Epithelial cell of esophagus (primary cell): ENCODE data around the gene RAB11FIP2.

Experiments
- DNase-seq: peaks from one replicate; pipeline ENCODE4 v3.0.0; 2010; ENCODE audit warnings: low read depth
- H3K4me3 ChIP-seq: 2 replicates; pipeline ENCODE4 v1.5.1; 2011; ENCODE audit warnings: mild to moderate bottlenecking, low read length, control low read depth
- TF ChIP-seq, protein P1 (sequence below): IDR thresholded peaks from 2 replicates; pipeline ENCODE4 v1.5.1; 2011; ENCODE audit warnings: low read depth, mild to moderate bottlenecking, low read length, control low read depth, inconsistent platforms; ENCODE audit not compliant: insufficient read depth; ENCODE audit errors: missing control alignments

The RAB11FIP2 gene

DNA sequence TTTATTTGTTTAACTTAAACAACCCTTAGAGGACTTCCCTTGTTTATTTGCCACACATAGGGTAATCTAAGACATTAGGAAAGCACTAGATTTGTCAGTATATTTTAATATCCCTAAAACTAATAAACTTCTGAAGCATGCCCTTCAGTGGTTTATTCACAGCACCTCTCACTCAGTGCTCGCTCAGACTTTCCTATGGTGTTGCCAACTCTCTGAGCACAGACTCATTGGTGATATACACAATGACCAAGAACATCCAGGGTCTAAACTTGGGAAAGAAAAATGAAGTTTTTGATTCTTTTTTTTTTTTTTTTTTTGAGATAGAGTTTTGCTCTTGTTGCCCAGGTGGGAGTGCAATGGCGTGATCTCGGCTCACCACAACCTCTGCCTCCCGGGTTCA, 82.2 kb downstream of the RAB11FIP2 start:
- TF ChIP-seq, protein P1, sequence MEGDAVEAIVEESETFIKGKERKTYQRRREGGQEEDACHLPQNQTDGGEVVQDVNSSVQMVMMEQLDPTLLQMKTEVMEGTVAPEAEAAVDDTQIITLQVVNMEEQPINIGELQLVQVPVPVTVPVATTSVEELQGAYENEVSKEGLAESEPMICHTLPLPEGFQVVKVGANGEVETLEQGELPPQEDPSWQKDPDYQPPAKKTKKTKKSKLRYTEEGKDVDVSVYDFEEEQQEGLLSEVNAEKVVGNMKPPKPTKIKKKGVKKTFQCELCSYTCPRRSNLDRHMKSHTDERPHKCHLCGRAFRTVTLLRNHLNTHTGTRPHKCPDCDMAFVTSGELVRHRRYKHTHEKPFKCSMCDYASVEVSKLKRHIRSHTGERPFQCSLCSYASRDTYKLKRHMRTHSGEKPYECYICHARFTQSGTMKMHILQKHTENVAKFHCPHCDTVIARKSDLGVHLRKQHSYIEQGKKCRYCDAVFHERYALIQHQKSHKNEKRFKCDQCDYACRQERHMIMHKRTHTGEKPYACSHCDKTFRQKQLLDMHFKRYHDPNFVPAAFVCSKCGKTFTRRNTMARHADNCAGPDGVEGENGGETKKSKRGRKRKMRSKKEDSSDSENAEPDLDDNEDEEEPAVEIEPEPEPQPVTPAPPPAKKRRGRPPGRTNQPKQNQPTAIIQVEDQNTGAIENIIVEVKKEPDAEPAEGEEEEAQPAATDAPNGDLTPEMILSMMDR = no peak
- DNase-seq = no peak
- H3K4me3 ChIP-seq = no peak overlapping the region

- peak; percentile 21 for DNase-seq
- TF ChIP-seq, protein P1 = no peak
- no peak overlapping the region for H3K4me3 ChIP-seq
Measured at GRCh38 chr10:117960345-117960935, 86.3 kb downstream of the RAB11FIP2 start.

DNA sequence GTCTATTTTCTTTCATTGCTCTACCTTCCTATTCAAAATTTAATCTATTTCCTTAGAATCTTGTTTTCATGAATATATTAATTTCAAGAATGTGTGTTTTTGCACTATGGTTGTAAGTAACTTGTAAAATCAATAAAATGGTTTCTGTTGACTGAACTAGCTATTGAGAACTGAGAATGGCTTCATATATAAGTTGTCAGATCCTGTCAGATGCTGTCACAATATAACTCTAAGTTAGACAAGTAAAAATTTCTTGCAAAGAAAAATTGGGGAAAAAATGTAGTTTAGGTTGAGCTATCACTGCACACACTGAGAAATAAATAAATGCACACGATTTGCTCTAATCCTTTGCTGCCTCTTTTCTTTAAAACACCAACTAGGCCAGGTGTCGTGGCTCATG, 89.8 kb downstream of the RAB11FIP2 start:
- no peak overlapping the region for H3K4me3 ChIP-seq
- TF ChIP-seq, protein P1 = no peak
- no peak for DNase-seq

GRCh38 chr10:117955176-117955575, 91.6 kb downstream of the RAB11FIP2 start:
- TF ChIP-seq, protein P1 = no peak
- DNase-seq = no peak

More at GRCh38 chr10:117955176-117955575, 91.6 kb downstream of the RAB11FIP2 start:
- no peak overlapping the region for H3K4me3 ChIP-seq
